Epithelial cell of proximal tubule (primary cell): ENCODE data around the gene KCTD11. TPM values are rescaled to one million over a fixed set of nuclear protein-coding genes. Genes with fewer than 3 reads are reported as not detected.

Experiments used
- DNase-seq: peaks from one replicate; pipeline ENCODE4 v3.0.0-alpha.2; 2011; ENCODE audit warnings: low read depth
- H3K4me3 ChIP-seq: 2 replicates; pipeline ENCODE4 v1.5.1; 2011; ENCODE audit warnings: low read depth, mild to moderate bottlenecking, low read length
- CTCF ChIP-seq: conservative IDR thresholded peaks from 2 replicates; pipeline ENCODE4 v1.5.1; 2012; ENCODE audit warnings: low read depth, mild to moderate bottlenecking, low read length
- total RNA-seq: library from RNA; depleted of rRNA; stranded (reverse); fragments of >200 nt; gene quantifications from 2 replicates; pipeline ENCODE4 v1.2.3, GENCODE V29; 2015

KCTD11 gene
- total RNA-seq, 1 donor from 2014 or later, result 12.3 TPM

- H3K4me3 ChIP-seq, result no peak overlapping the region
- no peak for DNase-seq
- TF ChIP-seq CTCF, result no peak
Observed at GRCh38 chr17:7348478-7349242, 3.3 kb upstream of the KCTD11 start.

- TF ChIP-seq CTCF, result peak; percentile 56
- DNase-seq, result no peak
- H3K4me3 ChIP-seq, result peak overlapping the region; percentile 80
Observed at GRCh38 chr17:7352503-7352889, 534 bp downstream of the KCTD11 start.

GRCh38 chr17:7352910-7353635 is 1.1 kb downstream of the KCTD11 start:
- H3K4me3 ChIP-seq, result peak overlapping the region; percentile 80
- no peak for DNase-seq
- no peak for TF ChIP-seq CTCF

GRCh38 chr17:7354262-7354843 is 2.4 kb downstream of the KCTD11 start:
- H3K4me3 ChIP-seq, result no peak overlapping the region
- no peak for DNase-seq
- no peak for TF ChIP-seq CTCF

- H3K4me3 ChIP-seq, result no peak within 1 kb of the TSS
- TF ChIP-seq CTCF, result no peak
- DNase-seq, result no peak
Observed at GRCh38 chr17:7355053-7355452, 3.1 kb downstream of the KCTD11 start, which contains the start of gene TMEM95. TSS of gene TMEM95 (plus strand) at chr17:7355156. CDS start at chr17:7355205, 49 bp downstream.

- no peak for DNase-seq
- no peak for TF ChIP-seq CTCF
- H3K4me3 ChIP-seq, result no peak overlapping the region
Observed at GRCh38 chr17:7355573-7355972, 3.6 kb downstream of the KCTD11 start.
